Measurements from ENCODE around the gene PRDM11.

The PRDM11 gene

DNA sequence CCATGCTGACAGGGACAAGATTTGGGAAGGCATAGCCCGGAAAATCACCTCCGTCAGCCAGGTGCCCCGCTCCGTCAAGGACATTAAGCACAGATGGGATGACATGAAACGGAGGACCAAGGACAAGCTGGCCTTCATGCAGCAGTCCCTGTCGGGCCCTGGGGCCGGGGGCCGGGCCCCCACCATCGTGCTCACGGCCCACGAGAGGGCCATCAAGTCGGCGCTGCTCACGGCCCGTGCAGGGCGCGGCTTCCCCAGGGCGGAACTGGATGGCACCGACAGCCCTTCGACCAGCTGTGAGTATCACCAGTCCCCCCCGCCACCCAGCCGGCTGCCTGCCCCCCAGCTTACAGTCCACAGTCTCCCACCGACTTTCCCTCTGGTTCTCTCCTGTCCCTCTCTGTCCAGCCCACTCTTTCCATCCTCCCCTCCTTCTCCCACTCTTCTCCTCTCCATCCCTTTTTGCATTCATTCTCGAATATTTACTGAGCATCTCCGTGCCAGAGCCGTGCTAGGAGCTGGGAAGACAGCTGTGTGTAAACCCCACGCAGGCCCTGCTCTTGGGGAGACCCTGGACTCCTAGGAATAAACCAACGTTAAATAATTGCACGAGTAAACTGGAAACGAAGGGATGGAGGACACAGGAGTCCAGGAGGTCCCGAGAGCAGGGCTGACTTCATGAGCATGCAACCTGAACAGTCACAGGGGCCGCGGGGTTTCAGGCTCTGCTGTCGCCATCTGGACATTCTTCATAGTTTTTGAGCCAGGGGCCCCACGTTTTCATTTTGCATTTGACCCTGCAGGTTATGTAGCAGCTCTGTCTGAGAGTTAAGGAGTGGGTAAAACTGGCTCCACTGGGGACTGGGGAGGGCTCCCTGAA lies 62.8 kb downstream of the PRDM11 start:
- no peak for DNase-seq (ENCODE audit: low read depth in 2 of 2)

DNA sequence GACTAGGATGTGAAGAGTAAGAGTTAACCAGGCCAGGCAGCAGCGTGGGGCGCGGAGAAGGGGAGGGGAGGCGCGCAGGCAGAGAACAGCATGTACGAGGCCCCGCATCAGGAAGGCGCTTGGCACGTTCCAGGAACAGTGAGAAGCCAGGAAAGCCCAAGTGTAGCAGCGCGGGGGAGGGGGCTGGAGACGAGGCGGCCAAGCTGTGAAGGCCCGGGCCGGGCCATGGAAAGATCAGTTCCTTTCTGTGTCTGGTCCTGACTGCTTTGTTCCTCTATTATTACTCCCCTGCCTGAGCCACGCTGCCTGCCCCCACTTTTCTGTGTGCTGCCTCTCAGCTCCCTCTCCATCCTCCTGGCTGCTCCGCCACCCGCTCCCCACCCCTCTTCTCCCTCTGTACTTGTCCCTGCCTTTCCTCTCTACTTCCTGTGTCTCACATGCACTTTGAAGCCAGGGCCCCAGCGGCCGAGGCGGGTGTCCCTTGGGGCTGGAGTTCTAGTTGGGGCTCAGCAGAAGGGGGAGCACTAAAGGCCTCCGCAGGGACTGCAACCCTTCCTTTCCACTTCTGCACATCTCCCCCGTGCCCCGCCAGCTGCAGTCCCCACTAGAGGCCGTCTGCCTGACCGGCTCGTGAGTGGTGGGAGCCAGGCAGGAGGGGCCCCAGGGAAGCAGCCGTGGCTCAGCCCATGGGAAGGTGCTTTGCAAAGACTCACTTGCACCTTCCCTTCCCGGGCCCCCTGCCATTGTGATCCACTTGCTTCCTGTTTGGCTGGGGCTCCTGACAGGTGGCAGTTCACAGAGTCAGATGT lies 63.7 kb downstream of the PRDM11 start:
- DNase-seq (ENCODE audit: low read depth in 2 of 2) = no peak

DNA sequence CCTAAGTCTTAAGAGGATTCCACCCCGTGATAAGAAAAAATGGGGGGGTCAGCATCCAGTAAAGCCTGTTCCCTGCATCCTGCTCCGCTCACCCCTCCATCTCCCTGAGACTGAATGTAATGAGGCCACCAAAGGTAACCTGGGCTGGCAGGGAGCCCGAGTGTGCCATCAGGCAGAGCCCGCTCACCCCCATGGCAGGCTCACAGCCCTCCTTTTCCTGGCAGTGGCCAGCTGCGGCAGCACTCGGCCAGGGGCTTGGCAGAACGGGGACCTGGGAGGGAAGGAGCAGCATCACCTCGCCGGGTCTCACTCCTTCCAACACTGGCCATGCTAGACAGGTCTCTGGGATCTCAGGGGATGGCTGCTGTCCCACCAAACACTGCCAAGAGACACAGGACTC lies 64.4 kb downstream of the PRDM11 start:
- DNase-seq (ENCODE audit: low read depth in 2 of 2) = no peak

DNA sequence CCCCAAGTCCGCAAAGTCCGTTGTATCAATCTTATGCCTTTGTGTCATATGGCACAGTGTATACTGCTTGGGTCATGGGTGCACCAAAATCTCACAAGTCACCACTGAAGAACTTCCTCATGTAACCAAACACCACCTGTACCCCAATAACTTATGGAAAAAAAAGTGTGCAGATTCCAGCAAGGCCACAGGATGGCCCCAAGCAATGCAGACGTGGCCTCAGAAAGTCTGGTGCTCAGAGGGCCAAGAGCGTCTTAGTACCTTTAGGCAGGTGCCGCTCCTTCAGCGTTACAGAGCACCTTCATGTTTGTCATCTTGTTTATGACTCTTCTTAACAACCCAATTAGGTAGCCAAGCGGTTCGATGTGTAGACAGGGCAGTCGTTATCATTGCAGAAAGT lies 65.3 kb downstream of the PRDM11 start:
- DNase-seq (ENCODE audit: low read depth in 2 of 2) = no peak

DNA sequence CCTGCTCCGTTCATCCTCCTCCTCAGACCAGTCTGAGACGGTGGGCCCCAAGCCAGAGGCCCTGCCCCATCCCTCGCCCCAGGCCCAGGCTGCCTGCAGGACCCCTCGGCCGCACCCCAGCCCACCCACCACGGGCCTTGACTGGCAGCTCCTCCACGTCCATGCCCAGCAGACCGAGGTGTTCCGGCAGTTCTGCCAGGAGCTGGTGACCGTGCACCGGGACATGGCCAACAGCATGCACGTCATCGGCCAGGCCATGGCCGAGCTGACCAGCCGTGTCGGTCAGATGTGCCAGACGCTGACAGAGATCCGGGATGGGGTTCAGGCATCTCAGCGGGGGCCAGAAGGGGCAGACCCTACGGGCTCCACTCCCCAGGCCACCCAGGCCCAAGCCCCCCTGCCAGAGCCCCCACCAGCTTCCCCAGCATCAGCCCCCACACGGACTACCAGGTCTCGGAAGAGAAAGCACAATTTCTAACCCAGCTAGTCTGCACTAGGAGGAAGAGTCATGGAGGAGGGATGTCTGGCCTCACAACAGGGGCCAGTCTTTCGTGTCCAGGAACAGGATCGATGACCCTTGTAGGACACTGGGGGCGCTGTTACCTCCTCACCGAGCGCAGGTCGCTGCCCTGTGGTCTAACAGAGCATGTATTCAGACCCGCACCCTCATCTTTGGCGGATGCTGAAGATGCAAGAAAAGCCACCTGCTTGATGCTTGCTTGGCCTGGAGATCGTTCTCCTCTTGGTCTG lies 66.3 kb downstream of the PRDM11 start:
- DNase-seq (ENCODE audit: low read depth in 2 of 2) = no peak

DNA sequence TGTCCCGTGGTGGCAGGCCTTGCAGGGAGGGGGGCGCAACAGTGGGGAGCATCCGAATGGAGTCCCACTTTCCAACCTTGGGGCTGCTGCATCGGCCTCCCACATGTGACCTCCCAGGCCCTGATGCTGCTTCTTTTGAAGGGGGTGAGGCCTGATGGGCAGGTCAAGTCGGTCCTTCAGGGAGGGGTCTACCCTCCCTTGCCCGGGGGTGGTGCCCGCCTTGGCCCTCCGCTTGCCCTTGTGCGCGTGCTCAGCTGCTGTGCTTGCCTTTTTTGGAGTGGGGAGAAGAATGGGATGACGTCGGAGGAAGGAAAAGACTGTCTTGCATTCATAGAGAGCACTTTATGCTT lies 66.9 kb downstream of the PRDM11 start:
- DNase-seq (ENCODE audit: low read depth in 2 of 2) = no peak

DNA sequence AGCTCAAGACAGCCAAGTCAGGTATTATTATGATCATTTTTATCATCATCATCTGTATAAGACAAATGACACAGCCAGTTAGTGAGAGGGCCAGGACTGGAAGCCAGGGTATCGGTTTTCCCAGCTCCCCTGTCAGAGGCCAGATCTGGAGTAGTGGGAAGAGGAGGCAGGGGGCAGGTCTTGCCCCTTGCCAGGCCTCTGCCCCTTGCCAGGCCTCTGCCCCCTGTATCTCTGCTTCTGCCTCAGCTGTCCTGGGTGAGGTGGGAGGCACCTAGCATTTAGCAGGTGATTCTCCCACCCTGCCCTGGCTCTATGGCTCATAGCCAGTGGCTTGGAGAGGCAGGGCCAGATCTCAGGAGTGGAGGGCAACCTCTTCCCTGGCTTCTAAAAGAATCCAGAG lies 67.3 kb downstream of the PRDM11 start:
- DNase-seq (ENCODE audit: low read depth in 2 of 2) = no peak

DNA sequence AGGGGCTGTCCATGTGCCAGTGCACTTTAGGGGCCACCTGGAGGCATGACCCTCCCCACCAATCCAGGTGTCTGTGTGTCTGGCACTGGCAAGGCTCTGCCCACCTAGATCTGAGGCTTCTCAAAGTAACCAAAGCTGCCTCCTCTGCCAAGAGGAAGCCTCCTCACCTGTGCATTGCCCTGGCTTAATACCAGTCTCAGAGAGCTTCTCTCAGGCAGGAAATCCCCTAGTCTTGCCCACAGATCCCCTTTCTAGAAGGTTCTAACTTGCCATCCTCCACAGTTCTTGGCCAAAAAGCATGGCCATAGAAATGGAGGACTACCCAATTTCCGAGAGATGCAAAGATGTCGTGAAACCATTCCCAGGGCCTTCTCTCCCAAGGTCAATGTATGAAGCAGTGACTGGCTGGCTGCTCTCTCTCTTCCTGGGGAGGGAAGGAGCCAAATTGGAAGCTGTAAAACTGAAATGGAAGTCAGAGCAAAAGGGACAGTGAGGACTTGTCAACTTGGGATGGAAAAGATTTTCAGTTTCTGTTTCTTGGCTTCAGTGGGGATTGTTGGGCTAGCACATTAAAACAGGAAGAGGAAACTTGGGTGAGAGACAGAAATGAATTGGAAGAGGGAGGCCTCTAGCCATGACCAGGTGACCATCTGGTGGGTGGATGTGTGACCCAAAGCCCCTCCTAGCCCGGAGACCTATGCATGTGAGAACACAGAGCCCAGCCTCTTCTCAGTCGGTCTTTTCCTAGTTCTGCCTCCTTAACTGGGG lies 68.8 kb downstream of the PRDM11 start:
- no peak for DNase-seq (ENCODE audit: low read depth in 2 of 2)

DNA sequence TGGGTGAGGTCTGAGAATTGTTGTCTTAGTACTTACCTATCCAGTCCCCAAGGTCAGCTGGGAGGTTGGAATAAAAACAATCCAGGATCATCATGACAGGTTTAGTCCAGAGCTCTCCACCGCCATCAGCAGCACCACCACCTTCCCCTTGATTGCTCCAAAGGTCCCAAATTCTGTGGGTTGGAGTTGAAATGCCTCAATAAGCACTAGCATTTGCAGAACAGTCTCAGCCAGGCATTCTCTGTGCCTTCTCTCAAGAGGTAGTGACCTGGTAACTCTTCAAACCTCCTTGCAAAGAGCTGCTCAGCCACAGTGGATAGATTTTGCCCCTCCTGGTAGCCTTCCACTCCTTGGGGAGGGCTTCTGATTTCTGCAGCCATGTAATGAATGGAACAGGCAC lies 69.6 kb downstream of the PRDM11 start:
- no peak for DNase-seq (ENCODE audit: low read depth in 2 of 2)

DNA sequence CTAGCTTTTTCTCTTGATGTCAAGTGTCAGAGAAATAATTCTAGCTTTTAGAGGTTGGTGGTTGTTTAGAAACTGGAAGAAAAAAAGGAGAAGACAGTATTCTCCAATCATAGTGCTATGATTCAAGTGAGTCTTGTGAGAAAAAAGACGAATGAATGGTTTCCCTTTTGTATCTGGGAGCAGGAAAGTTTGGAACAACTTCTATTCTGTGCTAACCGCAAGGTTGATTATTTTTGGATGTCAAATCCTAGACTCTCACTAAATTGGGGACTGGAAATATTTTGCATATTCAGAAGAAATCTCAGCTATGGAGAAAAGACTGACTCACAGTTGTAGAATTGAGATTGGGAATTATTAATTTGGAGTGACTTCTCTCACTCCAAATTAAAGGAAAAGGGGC lies 70.5 kb downstream of the PRDM11 start:
- no peak for DNase-seq (ENCODE audit: low read depth in 2 of 2)

DNA sequence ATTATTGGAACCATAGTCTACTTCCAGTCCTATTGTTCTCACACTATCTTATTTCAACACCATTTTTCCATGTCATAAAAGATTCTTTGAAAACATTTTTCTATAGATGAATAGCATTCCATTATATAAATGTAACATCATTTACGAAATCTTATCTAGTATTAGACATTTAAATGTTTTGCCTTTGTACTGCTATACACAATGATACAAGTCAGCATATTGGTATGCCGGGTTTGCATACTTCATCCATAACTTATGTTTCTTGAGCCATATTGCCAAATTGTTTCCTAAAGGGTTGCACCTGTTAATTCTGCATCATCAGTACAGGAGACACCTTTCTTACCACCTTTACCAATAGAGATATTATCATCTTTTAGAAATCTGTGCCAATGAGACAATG lies 71.6 kb downstream of the PRDM11 start:
- no peak for DNase-seq (ENCODE audit: low read depth in 2 of 2)

DNA sequence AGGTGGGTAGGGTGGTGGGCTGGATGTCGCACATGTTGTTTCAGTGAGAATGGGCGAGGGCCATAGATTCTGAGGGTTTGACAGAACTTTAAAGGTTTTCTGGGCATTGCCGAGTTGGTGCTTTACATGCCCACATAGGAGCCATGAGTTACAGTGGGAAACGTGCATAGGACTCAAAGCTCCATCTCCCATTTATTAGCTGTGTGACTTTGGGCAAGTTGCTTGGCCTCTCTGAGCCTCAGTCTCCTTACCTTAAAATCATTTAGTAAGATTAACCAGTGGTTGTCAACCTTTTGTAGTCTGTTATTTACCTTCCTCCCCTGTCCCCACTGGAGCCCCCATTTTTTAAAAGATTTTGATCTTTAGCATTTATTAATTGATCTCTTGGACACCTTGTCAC lies 72.3 kb downstream of the PRDM11 start:
- DNase-seq (ENCODE audit: low read depth in 2 of 2) = no peak

DNA sequence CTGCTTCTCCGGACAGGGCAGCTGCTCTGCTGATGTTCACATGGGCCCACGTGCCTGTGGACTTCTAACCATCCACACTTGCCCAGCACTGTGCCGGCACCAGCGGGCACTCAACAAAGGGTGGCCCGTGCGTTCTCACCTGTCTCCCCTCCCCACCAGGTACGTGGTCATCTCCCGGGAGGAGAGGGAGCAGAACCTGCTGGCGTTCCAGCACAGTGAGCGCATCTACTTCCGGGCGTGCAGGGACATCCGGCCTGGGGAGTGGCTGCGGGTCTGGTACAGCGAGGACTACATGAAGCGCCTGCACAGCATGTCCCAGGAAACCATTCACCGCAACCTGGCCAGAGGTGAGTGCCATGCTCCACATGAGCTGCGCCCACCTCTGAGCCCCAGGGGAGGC lies 73.0 kb downstream of the PRDM11 start:
- no peak for DNase-seq (ENCODE audit: low read depth in 2 of 2)

DNA sequence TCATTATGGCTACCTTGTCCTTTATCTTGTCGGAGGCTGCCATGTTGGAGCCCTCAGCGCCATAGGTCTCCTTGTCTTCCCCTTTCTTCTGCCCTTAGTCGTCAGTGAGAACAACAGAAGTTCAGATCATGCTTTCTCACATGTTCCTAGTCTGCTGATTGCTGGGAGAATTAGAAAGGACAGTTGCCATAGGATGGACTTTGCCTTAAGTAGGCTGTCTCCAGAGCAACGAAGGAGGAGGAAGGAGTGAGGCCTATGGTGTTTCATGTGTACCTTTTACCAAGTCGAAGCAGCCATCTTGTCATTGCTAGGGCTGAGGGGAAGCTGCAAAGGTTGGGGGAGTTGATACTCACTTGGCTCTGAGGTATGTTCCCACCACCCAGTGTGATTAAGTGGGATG lies 77.1 kb downstream of the PRDM11 start:
- DNase-seq (ENCODE audit: low read depth in 2 of 2) = no peak

DNA sequence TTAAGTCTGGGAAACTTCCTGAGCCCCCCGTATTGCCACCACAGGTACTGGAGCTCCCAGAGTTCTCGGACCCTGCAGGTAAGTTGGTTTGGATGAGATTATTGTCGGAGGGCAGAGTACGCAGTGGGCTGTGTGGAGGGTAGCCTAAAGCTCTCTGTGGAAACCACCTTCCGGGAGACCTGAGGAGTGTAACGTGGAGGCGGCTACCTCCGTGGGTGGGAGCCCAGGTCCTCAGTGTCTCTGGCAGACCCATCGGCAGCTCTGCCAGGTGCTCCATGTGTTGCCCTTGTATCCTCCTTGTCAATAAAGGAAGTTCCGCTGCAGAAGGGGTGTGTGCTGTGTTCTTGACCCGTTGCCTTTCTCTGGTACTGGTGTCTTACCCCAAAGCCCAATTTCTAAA lies 78.3 kb downstream of the PRDM11 start:
- DNase-seq (ENCODE audit: low read depth in 2 of 2) = no peak

DNA sequence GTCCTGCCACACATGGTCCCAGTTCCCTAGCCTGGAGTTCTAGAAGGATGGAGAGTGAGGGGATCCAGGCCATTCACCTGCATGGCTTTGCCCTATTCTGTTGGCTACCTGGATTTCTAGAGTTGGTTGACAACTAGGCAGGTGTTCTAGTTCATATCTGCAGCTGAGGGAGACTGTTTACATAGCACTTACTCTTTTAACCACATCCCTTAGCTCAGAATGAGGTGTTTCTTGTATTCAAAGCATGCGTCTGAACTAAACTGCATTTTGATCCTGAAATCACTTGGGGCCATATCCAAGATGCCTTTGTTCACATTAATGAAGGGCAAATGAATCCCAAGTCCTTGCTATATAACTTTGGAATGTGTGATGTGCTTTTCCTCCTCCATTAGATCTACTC lies 78.8 kb downstream of the PRDM11 start:
- DNase-seq (ENCODE audit: low read depth in 2 of 2) = no peak

DNA sequence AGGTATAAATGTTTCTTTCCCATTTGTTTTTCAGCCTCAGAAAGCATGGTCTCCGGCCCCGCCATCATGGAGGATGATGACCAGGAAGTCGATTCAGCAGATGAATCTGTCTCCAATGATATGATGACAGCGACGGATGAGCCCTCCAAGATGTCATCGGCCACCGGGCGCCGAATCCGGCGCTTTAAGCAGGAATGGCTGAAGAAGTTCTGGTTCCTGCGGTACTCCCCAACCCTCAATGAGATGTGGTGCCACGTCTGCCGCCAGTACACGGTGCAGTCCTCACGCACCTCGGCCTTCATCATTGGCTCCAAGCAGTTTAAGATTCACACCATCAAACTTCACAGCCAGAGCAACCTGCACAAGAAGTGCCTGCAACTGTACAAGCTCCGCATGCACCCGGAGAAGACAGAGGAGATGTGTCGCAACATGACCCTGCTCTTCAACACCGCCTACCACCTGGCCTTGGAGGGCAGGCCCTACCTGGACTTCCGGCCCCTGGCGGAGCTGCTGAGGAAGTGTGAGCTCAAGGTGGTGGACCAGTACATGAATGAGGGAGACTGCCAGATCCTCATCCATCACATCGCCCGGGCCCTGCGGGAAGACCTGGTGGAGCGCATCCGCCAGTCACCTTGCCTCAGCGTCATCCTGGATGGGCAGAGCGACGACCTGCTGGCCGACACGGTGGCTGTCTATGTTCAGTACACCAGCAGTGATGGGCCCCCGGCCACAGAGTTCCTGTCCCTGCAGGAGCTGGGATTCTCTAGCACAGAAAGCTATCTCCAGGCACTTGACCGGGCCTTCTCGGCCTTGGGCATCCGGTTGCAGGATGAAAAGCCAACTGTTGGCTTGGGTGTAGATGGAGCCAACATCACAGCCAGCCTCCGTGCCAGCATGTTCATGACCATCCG lies 79.8 kb downstream of the PRDM11 start:
- DNase-seq (ENCODE audit: low read depth in 2 of 2) = no peak

DNA sequence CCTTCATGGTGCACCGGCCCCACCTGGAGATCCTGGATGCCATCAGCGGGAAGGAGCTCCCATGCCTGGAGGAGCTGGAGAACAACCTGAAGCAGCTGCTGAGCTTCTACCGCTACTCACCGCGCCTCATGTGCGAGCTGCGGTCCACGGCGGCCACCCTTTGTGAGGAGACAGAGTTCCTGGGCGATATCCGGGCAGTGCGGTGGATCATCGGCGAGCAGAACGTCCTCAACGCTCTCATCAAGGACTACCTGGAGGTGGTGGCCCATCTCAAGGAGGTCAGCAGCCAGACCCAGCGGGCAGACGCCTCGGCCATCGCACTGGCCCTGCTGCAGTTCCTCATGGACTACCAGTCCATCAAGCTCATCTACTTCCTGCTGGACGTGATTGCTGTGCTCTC lies 80.5 kb downstream of the PRDM11 start:
- DNase-seq (ENCODE audit: low read depth in 2 of 2) = no peak

DNA sequence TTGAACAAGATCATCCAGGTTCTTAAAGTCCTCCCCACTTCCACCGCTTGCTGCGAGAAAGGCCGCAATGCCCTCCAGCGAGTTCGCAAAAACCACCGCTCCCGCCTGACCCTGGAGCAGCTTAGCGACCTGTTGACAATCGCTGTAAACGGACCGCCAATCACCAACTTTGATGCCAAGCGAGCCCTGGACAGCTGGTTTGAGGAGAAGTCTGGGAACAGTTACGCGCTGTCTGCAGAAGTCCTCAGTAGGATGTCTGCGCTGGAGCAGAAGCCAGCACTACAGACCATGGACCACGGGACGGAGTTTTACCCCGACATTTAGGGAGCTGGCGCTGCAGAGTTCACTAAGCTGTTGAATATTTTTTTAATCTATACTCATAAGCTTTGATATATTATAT lies 81.4 kb downstream of the PRDM11 start:
- no peak for DNase-seq (ENCODE audit: low read depth in 2 of 2)

DNA sequence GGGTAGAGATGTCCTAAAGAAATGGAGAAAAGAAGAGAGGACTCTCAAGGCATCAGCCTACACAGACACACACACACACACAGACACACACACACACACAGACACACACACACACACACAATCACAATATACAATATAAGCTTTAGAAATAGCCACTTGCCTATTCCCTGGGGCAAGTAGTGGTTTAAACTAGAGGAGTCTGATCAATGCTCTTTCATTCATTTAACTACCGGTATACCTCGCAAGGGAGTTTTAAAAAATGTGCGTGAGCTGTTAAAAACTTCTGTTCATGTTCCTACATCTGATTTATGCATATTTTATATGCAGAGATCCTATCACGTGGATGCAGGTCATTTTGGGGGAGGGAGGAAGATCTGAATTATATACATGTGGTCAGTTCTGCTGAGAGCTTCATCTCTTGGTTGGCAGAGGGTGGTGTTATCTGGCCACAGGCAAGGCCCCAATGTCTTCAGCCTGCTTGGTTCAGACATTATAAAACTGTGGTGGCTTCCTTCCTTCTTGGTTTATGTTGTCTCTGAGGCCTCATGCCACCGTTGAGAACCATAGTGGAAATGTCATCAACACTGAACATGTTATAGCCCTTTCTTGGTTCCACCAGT lies 83.1 kb downstream of the PRDM11 start:
- no peak for DNase-seq (ENCODE audit: low read depth in 2 of 2)
